HG02798 (cell line): ENCODE measurements around the gene YDJC.
"Not testable (repeated sequence)": the region's sequence is repeated elsewhere in the genome, so short reads cannot be mapped to it uniquely, and the experiment has no call there.

Experiments
- ATAC-seq: cut with Tn5 transposase; IDR thresholded peaks from one replicate; pipeline ENCODE4 v1.9.1; 2021; ENCODE audit warnings: mild to moderate bottlenecking; ENCODE audit not compliant: unreplicated experiment, poor library complexity

YDJC gene, protein sequence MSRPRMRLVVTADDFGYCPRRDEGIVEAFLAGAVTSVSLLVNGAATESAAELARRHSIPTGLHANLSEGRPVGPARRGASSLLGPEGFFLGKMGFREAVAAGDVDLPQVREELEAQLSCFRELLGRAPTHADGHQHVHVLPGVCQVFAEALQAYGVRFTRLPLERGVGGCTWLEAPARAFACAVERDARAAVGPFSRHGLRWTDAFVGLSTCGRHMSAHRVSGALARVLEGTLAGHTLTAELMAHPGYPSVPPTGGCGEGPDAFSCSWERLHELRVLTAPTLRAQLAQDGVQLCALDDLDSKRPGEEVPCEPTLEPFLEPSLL

DNA sequence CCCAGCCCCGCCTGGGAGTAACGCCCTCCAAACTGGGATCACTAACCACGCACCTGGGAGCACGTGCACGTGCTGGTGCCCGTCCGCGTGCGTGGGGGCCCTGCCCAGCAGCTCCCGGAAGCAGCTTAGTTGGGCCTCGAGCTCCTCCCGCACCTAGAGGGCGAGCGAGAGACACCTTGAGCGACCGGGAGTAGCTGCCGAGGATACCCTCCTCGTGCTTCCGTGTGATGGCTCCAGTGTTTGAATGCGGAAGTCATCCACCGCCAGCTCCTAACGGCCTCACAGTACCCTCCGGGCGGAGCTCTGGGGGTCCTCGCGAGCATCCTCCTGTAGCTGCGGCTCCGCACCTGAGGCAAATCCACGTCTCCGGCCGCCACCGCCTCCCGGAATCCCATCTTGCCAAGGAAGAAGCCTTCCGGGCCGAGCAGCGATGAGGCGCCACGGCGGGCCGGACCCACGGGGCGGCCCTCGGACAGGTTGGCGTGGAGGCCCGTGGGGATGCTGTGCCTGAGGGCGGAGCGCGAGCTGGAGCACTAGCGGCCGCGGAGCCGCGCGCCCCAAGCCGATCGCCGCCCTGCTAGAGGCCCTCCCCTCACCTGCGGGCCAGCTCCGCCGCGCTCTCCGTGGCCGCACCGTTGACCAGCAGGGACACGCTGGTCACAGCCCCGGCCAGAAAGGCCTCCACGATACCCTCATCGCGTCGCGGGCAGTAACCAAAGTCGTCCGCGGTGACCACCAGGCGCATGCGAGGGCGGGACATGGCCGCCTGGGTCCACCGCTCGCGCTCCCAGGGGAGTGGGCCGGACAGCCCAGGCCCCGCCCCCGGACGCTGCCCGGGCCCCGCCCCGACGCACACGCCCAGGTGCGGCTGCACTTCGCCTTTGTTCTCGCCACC lies at the start of gene YDJC:
YDJC (minus strand) TSS at position 768 of the 895 bp plus-strand sequence; CDS start at position 760, 8 bp downstream.
- ATAC-seq: peak; percentile 82

DNA sequence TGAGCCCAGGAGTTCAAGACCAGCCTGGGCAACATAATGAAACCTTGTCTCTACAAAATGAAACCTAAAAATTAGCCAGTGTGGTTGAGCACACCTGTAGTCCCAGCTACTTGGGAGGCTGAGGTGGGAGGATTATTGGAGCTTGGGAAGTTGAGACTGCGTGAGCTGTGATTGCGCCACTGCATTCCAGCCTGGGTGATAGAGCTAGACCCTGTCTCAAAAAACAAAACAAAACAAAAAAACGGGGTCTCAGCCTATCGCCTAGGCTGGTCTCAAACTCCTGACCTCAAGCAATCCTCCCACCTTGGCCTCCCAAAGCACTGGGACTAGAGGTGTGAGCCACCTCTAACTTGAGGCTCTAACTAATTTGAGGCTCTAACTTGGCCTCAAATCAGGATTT lies 49.6 kb upstream of the YDJC start:
- ATAC-seq: no peak

DNA sequence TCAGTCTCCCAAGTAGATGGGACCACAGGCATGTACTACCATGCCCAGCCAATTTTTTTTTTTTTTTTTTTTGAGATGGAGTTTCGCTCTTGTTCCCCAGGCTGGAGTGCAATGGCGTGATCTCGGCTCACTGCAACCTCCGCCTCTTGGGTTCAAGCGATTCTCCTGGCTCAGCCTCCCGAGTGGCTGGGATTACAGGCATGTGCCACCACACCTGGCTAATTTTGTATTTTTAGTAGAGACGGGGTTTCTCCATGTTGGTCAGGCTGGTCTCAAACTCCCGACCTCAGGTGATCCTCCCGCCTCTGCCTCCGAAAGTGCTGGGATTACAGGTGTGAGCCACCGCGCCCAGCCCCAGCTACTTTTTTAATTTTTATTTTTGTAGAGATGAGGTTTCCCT lies 49.0 kb upstream of the YDJC start:
- ATAC-seq: not testable (repeated sequence)

DNA sequence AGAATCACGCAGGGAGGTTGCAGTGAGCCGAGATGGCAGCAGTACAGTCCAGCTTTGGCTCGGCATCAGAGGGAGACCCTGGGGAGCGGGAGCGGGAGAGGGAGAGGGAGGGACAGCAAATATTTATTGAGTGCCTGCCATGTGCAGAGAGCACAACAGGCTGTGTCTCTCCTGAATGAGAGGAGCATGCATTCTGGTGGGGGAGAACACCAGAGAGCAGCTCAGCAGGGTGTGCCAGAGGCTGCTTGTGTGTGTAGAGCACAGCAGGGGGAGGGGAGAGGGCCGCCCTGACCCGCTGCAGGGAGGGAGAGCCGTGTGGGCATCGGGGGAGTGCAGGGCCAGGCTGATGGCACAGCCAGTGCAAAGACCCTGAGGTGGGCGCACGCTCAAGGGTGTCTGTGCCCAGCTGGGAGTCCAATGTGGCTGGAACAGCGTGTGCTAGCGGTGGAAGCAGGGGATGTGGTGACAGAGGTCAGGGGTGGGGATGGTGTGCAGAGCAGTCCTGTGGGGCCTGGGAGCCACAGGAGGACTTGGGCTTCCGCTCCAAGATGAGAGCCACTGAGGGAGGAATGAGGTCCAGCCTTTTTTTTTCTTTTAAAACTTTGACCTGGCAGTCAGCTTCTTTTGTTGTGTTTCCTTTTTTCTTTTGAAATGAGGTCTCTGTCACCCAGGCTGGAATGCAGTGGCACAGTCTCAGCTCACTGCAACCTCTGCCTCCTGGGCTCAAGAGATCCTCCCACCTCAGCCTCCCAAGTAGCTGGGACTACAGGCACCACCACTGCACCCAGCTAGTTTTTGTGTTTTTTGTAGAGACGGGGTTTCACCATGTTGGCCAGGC lies 48.0 kb upstream of the YDJC start:
- no peak for ATAC-seq

DNA sequence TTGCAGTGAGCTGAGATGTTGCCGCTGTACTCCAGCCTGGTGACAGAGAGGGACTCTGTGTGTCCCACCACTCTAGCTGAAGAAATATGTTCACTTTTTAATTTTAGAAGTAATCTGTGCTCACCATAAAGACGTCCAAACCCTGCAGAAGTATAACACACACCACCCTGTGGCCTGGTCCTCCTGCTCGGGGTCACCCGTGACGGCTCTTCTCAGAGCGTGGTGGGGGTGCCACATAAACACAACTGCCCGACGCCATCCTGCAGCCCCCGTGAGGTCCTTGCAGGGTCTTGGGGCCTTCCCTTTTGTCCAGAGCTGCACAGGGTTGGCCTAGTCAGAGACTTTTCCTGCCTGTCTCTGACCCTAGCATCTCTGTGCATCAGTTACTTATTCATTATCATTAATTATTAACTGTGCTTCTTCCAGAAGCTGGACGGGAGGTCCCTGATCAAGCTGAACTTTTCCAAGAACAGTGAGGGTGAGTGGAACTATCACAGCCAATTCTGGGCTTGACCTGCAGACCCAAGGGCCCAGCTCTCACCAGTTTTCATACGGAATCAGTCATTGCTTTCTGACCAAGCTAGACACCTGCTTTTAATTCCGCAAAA lies 44.9 kb upstream of the YDJC start:
- no peak for ATAC-seq

DNA sequence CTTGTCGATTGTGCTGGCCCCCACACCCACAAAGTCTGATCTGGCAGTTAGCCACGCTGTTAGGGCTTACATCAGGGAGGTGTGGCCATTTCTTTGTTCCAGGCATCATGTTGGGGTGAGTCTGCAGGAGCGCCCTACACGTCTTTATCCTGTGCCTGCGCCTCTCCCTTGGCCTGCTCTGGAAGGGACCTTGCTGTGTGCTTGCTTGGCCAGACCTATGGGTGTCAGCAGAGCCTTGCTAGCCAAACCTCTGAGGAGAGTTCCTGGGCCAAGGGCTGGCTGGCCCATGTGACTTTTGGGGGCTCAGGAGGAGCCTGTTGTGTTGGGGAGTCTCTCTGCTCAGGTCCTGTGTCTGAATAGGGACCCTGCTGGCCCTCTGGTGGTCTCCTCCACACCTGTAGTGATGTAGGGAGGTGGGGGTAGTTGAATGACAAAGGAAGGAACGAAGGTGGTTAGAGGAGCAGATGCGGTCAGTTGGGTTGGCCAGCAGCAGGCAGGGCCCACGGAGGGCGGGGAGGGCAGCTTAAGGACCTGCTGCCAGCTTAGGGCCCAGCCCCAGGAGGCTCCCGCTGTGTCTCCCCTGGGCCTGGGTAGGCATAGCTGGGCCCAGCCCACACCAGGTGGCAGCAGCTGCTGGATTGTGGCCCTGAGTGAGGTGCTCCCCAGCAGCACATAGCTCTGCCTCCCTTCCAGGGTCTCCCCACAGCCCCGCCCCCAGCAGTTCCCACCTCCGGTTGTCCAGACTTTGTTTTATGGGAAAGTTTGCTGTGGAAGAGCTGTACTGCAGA lies 43.9 kb upstream of the YDJC start:
- ATAC-seq: no peak

DNA sequence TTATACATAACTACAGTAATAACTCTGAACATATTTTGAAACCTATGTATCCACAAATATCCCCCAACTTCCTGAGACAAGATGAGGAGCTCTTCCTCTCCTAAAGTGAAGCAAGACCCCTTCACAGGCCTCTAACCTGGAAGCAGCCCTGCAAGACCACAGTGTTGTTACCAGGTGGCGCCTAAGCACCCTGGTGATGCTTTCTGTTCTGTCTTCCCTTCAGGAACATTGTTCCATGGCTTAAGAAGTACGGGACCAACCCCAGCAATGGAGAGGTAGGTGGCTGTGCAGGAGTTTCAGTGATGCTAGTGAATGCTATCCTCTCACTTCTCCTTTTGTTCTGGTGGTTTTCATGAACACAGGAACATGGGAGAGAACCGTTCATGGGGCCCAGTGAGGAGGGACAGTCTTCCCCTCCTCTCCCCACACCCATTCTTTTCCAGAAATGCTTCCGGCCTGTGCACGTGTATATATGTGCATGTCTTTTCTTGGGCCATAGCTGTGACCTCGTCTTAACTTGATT lies 42.3 kb upstream of the YDJC start:
- ATAC-seq: no peak

DNA sequence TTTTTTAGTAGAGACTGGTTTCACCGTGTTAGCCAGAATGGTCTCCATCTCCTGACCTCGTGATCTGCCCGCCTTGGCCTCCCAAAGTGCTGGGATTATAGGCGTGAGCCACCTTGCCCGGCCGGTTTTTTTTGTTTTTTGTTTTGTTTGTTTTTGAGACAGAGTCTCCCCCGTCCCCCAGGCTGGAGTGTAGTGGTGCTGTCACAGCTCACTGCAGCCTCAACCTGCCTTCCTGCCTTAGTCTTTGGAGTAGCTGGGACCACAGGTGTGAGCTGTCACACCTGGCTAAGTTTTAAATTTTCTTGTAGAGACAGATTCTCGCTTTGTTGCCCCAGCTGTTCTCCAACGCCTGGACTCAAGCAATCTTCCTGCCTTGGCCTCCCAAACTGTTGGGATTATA lies 39.2 kb upstream of the YDJC start:
- no peak for ATAC-seq

DNA sequence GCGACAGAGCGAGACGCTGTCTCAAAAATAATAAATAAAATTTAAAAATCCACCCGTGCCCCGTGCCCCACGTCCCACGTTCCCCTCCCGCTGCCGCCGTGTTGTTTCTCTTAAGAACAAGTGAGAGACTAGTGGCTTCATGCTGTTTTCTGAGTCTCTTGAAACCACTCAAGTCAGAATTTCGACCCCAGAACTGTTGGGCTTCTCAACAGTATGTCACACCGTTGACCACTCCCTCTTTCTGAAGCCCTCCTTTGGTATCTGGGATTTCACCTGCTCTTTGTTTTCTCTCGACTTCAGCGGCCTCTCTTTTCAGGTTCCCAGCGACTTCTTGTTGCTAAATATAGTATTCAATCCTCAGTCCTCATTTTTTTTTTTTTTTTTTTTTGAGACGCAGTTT lies 37.0 kb upstream of the YDJC start:
- no peak for ATAC-seq

DNA sequence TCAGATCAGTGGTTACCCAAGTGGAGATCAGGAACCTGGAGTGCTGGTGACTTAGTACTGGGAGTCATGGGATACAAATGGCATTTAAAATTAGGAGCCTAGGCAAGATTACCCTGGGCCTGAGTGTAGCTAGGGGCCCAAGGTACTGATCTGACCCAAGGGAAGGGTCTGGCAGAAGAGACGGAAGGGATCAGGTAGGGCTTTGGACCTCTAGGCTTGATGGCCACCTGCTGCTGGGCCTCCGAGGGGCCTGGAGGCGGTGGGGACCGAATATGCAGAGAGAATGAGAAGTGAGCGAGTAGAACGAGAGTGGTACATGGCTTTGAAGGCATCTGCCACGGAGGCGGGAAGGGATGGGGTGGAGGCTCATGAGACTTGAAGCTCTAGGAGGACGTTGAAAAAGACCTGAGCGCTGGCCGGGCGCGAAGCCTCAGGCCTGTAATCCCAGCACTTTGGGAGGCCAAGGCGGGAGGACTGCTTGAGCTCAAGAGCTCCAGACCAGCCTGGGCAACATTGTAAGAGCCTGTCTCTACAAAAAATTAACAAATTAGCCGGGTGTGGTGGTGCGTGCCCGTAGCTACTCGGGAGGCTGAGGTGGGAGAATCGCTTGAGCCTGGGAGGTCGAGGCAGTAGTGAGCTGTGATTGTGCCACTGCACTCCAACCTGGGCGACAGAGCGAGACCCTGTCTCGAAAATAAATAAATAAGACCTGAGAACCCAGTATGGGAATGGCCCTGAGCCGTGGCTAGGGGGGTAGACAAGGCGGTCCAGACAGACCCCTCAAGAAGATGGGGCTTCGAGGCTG lies 35.4 kb upstream of the YDJC start:
- ATAC-seq: no peak

DNA sequence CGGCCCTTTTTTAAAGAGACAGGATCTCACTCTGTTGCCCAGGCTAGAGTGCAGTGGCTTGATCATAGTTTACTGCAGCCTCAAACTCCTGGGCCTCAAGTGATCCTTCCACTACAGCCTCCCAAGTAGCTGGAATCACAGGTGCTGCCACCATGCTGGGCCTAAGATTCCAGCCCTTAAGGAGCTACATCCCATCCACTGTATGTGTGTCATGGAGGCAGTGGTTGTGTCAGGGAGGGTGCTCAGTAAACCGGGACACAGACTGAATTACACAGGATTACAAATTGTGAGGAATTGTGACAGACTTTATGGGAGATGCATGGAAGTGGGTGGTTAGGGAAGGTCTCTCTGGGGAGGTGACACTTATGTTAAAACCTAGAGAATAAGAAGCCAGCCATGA lies 33.9 kb upstream of the YDJC start:
- ATAC-seq: no peak

DNA sequence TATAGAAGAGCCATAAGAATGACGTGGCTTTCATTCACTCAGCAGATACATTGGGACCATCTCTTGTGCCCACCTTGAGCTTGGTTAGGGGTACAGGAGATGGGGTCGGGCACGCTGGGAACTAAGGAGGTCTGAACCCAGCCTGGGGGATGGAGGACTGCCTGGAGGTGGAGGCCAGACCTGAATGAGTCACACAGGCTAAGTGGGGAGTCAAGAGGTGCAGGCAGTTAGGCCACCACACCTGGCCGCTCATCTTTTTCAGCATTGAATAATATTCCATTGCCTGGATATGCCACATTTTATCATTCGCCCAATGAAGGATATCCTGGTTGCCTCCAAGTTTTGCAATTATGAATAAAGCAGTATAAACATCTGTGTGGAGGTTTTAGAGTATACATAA lies 32.2 kb upstream of the YDJC start:
- ATAC-seq: no peak

DNA sequence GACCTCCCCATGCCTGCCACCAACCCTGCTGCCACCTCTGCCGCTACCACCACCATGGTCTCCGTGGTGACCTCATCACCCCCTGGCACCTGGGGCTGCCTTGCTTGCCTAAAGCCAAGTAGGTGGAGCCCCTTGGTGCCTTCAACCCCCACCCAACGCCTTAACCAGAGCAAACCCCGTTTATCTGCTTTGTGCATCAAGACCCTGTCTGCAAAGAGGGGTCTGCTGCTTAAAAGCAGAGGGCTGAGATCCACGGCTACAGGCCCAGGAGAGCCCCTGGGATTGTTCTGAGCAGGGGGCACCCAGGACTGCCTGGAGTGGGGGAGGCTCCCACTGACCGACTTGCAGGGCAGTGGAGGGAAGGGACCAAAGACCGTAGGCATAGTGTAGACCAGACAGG lies 31.1 kb upstream of the YDJC start:
- ATAC-seq: no peak

DNA sequence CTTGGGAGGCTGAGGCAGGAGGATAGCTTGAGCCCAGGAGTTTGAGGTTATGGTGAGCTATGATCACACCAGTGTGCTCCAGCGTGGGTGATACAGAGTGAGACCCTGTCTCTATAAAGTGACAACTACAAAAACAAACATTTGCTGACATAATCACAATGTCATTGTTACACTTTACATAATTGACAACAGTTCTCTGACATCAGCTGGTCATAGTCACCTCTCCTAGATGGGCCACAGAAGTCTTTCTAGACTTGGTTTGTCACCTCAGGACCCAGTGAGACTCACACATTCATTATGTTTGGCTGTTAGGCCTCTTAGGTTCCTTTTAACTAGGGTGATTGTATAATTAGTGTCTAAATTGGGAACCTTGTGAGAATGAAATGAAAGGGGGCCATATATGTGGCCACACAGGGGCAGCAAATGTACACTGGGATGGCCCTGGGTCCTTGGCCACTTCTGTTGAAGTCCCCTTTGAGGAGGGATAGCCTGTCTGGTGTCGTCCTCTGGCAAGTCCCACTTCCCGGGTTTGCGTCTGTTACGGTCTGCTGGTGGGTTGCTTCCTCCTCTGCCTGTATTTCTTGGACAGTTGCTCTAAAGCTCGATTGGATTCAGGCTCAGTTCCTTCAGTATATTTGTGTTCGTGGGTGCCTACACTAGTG lies 30.2 kb upstream of the YDJC start:
- no peak for ATAC-seq

DNA sequence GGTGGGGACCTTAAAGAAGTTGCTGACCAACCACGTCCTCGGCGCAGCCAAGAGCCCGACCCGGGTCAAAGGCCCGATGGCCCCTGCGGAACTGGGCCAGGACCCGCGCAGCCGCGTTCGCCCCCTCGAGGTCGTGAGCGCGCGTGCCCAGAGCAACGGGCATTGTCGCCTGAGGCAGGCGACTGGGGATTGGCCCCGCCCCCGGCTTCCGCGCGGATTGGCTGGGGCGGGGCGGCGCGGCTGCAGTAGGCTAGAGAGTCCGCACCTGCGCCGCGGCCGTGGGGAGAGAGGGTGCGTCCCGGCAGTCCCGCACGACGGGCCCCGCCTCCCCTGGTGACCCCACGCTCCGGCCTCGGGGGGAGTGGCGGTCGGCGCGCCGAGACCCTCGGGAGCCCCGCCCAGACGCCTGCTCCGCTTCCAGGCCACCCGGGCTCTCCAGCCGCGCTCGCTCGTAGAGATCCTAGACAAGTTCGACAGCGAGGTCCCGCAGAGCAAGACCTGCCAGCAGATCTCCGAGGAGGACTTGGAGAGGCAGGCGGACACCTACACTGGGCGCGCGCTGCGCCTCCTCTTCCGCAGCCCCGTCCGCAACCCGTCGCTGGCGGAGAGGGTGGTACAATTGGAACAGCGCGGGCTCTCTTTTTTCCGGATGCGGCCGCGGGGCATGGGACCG lies 27.7 kb upstream of the YDJC start:
- ATAC-seq: peak; percentile 79

DNA sequence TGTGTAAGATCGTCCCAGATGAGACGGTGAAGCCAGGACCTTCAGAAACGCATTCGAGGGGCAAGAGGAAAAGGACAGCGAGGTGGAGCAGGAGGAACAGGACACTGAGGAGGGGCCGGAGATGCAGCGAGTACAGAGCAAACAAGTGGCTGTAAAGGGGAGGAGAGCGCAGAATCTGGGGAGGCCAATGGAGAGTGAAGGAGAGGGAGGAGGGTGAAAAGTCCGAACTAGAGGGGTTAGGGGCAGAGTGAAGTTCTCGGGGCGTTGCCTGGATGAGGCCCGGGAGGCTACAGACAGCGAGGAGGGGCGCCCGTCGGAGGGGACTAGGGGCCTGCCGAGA lies 27.2 kb upstream of the YDJC start:
- ATAC-seq: no peak
